H1 (cell line): ENCODE measurements around the gene LMTK2.

Source experiments
- EZH2 ChIP-seq: fragments of 200-600 bp; sonication (generic); IDR thresholded peaks from 2 replicates; pipeline ENCODE4 v1.7.1; 2012; ENCODE audit warnings: low read depth, mild to moderate bottlenecking, moderate library complexity, low read length, inconsistent platforms; ENCODE audit not compliant: severe bottlenecking
- RFX5 ChIP-seq: IDR thresholded peaks from 2 replicates; pipeline ENCODE4 v1.6.1; 2011; ENCODE audit warnings: low read depth, low read length, improper control_type of control experiment, borderline replicate concordance
- TF ChIP-seq, protein P1 (sequence below), 3 experiments: IDR thresholded peaks; 1 replicate in 2 of 3; 2 replicates in 1 of 3; pipeline versions ENCODE4 v1.5.1 to v1.6.1; 2011; ENCODE audit warnings: low read length in 3 of 3, mild to moderate bottlenecking in 3 of 3, inconsistent platforms in 2 of 3, low read depth in 1 of 3, moderate library complexity in 1 of 3; ENCODE audit not compliant: insufficient read depth in 1 of 3; ENCODE audit errors: control extremely low read depth in 1 of 3
- TF ChIP-seq, protein P2 (sequence below): fragments of 300-600 bp; sonication (generic); IDR thresholded peaks from 2 replicates; pipeline ENCODE4 v1.7.1; 2012; ENCODE audit warnings: low read length, moderate library complexity, mild to moderate bottlenecking, inconsistent platforms; ENCODE audit not compliant: insufficient replicate concordance

DNA sequence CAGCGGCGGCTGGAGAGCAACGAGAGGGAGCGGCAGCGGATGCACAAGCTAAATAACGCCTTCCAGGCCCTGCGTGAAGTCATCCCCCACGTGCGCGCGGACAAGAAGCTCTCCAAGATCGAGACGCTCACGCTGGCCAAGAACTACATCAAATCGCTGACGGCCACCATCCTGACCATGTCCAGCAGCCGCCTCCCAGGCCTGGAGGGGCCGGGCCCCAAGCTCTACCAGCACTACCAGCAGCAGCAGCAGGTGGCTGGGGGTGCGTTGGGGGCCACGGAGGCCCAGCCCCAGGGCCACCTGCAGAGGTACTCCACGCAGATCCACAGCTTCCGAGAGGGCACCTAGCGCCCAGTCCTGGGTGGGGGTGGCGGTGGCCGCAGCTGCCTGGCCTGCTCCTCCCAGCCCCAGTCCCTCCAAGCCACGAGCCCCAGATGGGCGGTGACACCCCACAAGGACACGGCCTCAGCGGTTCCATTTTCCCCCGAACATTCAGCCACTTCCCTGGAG, 105.9 kb downstream of the LMTK2 start:
- TF ChIP-seq, protein P1, sequence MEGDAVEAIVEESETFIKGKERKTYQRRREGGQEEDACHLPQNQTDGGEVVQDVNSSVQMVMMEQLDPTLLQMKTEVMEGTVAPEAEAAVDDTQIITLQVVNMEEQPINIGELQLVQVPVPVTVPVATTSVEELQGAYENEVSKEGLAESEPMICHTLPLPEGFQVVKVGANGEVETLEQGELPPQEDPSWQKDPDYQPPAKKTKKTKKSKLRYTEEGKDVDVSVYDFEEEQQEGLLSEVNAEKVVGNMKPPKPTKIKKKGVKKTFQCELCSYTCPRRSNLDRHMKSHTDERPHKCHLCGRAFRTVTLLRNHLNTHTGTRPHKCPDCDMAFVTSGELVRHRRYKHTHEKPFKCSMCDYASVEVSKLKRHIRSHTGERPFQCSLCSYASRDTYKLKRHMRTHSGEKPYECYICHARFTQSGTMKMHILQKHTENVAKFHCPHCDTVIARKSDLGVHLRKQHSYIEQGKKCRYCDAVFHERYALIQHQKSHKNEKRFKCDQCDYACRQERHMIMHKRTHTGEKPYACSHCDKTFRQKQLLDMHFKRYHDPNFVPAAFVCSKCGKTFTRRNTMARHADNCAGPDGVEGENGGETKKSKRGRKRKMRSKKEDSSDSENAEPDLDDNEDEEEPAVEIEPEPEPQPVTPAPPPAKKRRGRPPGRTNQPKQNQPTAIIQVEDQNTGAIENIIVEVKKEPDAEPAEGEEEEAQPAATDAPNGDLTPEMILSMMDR (IDR thresholded peaks at IDR 0.05; ENCODE audit: control extremely low read depth in 1 of 3, insufficient read depth in 1 of 3, low read depth in 1 of 3, low read length in 3 of 3): no peak
- no peak for TF ChIP-seq EZH2
- TF ChIP-seq, protein P2, sequence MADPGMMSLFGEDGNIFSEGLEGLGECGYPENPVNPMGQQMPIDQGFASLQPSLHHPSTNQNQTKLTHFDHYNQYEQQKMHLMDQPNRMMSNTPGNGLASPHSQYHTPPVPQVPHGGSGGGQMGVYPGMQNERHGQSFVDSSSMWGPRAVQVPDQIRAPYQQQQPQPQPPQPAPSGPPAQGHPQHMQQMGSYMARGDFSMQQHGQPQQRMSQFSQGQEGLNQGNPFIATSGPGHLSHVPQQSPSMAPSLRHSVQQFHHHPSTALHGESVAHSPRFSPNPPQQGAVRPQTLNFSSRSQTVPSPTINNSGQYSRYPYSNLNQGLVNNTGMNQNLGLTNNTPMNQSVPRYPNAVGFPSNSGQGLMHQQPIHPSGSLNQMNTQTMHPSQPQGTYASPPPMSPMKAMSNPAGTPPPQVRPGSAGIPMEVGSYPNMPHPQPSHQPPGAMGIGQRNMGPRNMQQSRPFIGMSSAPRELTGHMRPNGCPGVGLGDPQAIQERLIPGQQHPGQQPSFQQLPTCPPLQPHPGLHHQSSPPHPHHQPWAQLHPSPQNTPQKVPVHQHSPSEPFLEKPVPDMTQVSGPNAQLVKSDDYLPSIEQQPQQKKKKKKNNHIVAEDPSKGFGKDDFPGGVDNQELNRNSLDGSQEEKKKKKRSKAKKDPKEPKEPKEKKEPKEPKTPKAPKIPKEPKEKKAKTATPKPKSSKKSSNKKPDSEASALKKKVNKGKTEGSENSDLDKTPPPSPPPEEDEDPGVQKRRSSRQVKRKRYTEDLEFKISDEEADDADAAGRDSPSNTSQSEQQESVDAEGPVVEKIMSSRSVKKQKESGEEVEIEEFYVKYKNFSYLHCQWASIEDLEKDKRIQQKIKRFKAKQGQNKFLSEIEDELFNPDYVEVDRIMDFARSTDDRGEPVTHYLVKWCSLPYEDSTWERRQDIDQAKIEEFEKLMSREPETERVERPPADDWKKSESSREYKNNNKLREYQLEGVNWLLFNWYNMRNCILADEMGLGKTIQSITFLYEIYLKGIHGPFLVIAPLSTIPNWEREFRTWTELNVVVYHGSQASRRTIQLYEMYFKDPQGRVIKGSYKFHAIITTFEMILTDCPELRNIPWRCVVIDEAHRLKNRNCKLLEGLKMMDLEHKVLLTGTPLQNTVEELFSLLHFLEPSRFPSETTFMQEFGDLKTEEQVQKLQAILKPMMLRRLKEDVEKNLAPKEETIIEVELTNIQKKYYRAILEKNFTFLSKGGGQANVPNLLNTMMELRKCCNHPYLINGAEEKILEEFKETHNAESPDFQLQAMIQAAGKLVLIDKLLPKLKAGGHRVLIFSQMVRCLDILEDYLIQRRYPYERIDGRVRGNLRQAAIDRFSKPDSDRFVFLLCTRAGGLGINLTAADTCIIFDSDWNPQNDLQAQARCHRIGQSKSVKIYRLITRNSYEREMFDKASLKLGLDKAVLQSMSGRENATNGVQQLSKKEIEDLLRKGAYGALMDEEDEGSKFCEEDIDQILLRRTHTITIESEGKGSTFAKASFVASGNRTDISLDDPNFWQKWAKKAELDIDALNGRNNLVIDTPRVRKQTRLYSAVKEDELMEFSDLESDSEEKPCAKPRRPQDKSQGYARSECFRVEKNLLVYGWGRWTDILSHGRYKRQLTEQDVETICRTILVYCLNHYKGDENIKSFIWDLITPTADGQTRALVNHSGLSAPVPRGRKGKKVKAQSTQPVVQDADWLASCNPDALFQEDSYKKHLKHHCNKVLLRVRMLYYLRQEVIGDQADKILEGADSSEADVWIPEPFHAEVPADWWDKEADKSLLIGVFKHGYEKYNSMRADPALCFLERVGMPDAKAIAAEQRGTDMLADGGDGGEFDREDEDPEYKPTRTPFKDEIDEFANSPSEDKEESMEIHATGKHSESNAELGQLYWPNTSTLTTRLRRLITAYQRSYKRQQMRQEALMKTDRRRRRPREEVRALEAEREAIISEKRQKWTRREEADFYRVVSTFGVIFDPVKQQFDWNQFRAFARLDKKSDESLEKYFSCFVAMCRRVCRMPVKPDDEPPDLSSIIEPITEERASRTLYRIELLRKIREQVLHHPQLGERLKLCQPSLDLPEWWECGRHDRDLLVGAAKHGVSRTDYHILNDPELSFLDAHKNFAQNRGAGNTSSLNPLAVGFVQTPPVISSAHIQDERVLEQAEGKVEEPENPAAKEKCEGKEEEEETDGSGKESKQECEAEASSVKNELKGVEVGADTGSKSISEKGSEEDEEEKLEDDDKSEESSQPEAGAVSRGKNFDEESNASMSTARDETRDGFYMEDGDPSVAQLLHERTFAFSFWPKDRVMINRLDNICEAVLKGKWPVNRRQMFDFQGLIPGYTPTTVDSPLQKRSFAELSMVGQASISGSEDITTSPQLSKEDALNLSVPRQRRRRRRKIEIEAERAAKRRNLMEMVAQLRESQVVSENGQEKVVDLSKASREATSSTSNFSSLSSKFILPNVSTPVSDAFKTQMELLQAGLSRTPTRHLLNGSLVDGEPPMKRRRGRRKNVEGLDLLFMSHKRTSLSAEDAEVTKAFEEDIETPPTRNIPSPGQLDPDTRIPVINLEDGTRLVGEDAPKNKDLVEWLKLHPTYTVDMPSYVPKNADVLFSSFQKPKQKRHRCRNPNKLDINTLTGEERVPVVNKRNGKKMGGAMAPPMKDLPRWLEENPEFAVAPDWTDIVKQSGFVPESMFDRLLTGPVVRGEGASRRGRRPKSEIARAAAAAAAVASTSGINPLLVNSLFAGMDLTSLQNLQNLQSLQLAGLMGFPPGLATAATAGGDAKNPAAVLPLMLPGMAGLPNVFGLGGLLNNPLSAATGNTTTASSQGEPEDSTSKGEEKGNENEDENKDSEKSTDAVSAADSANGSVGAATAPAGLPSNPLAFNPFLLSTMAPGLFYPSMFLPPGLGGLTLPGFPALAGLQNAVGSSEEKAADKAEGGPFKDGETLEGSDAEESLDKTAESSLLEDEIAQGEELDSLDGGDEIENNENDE: no peak
- no peak for TF ChIP-seq RFX5
